Measurements from ENCODE around the gene UTP25.

DNA sequence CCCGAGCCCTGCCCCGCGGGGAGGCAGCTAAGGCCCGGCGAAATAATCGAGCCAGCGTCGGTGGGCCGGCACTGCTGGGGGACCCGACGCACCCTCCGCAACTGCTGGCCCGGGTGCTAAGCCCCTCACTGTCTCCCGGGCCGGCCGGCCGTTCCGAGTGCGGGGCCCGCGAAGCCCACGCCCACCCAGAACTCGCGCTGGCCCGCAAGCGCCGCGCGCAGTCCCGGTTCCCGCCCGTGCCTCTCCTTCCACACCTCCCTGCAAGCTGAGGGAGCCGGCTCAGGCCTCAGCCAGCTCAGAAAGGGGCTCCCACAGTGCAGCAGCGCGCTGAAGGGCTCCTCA lies 61.3 kb downstream of the UTP25 start:
- TF ChIP-seq, protein P1, sequence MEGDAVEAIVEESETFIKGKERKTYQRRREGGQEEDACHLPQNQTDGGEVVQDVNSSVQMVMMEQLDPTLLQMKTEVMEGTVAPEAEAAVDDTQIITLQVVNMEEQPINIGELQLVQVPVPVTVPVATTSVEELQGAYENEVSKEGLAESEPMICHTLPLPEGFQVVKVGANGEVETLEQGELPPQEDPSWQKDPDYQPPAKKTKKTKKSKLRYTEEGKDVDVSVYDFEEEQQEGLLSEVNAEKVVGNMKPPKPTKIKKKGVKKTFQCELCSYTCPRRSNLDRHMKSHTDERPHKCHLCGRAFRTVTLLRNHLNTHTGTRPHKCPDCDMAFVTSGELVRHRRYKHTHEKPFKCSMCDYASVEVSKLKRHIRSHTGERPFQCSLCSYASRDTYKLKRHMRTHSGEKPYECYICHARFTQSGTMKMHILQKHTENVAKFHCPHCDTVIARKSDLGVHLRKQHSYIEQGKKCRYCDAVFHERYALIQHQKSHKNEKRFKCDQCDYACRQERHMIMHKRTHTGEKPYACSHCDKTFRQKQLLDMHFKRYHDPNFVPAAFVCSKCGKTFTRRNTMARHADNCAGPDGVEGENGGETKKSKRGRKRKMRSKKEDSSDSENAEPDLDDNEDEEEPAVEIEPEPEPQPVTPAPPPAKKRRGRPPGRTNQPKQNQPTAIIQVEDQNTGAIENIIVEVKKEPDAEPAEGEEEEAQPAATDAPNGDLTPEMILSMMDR (IDR thresholded peaks at IDR 0.05; ENCODE audit: borderline replicate concordance, extremely low read depth, low read length, poor library complexity, severe bottlenecking) = no peak
- no peak for TF ChIP-seq EZH2 (IDR thresholded peaks at IDR 0.05; ENCODE audit: borderline replicate concordance, low read depth, low read length, severe bottlenecking)

Data from DND-41 (cell line).